ENCODE measurements around the gene NTRK3.

NTRK3 gene

GRCh38 chr15:87977907-87978306, 278.6 kb downstream of the NTRK3 start:
- no peak for DNase-seq (ENCODE audit: low spot score)

- no peak for DNase-seq (ENCODE audit: low spot score)
Measured at GRCh38 chr15:87976552-87976951, 280.0 kb downstream of the NTRK3 start.

GRCh38 chr15:87973501-87974215, 282.9 kb downstream of the NTRK3 start:
- no peak for DNase-seq (ENCODE audit: low spot score)

DNA sequence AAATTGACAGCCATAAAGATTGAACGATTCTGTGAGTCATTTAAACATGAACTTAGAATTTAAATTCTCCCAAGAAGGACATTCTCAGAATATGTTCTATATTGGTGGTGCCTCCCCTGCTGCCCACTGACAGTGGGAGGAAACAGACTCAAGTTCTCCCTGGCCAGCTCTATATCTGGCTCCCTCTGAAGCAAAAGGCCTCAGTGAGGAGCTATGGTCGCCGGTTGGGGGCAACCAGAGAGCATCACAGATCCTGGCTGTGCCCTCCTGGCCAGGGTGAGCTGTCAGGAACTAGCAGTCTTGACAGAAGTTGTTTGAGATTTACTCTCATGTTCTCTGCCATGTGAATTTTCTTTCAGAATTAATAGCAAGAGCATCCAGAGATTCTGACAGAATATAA, 285.5 kb downstream of the NTRK3 start:
- no peak for DNase-seq (ENCODE audit: low spot score)

DNA sequence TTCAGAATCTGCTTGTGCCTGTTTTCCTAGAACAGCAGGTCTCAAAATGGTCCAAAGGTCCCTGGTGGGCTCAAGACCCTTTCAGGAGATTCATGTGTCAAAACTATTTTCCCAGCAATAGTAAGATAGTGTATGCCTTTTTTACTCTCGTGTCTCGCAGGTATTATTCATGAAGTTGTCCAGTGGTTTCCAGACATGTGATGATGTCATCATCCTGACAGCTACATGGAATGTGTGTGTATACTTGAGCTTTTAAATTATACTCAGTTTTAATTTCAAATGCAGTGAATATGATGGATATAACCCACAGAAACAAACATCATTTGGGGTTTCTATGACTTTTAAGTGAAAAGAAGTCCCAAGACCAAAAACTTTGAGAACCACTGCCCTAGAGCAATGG, 288.6 kb downstream of the NTRK3 start:
- DNase-seq (ENCODE audit: low spot score), result no peak

- no peak for DNase-seq (ENCODE audit: low spot score)
Measured at GRCh38 chr15:87965304-87965703, 291.2 kb downstream of the NTRK3 start.

DNA sequence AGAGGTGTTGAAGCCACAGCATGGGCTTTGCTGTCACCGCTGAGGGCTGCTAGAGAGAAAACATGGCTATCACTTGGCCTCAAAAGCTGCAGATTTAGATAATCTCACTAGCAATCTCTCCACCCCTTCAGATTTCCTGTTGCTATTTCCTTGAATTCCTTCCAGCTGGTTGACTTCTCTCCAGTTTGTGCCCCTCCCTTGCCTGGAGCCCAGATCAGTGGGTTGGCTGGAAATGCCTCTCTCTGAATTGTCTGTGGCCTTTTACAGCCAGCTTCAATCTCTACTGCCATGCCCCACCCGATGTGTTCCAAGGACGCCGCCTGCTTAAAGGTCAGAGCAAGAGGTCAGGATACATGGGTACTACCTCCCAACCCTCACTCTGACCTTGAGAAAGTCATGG, 294.1 kb downstream of the NTRK3 start:
- DNase-seq (ENCODE audit: low spot score), result no peak

DNA sequence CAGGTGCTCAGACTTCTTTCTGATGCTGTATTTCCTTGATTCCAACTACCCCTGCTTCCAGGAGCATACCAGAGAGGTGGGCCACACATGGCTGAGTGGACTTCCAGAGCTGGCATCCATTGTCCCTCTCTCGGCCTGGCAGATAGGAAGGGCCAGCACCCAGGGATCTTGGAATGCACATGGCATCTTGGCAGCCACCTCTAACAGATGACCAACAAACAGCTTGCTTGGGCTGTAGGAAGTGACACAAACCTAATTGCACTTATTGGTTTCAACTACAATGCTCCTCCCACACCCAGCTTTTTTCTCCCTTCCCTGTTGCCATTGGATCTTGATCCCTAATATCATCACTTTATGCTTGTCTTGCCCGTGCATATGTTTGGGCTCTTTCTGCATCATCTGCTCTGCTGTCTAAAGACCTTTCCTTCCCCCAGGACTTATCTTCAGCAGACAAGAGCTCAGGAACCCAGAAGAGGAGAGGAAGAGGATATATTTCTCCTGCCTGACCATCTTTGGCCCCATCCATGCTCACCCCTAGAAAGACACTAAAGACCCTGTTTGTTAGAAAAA, 294.6 kb downstream of the NTRK3 start:
- DNase-seq (ENCODE audit: low spot score), result no peak

DNA sequence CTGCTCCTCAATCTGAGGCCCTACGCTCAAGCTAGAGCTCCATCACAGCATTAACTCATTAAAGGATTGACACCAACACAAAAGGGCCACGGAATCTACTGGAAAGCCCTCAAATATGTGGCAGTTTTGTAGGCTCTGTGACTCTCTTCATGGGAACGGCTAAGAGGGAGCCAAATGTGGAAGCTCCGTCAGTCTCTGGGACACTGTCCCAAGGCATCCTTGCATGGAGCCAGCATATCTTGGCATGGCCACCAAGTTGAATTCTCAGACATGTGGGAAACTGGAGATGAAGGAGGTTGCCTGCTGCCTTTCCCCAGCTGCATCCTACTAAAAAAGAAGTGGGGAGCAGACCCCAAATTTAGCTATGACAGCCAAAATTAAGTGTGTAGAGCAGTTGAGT, 296.9 kb downstream of the NTRK3 start:
- DNase-seq (ENCODE audit: low spot score), result no peak

GRCh38 chr15:87959080-87959479, 297.5 kb downstream of the NTRK3 start:
- DNase-seq (ENCODE audit: low spot score), result no peak

DNA sequence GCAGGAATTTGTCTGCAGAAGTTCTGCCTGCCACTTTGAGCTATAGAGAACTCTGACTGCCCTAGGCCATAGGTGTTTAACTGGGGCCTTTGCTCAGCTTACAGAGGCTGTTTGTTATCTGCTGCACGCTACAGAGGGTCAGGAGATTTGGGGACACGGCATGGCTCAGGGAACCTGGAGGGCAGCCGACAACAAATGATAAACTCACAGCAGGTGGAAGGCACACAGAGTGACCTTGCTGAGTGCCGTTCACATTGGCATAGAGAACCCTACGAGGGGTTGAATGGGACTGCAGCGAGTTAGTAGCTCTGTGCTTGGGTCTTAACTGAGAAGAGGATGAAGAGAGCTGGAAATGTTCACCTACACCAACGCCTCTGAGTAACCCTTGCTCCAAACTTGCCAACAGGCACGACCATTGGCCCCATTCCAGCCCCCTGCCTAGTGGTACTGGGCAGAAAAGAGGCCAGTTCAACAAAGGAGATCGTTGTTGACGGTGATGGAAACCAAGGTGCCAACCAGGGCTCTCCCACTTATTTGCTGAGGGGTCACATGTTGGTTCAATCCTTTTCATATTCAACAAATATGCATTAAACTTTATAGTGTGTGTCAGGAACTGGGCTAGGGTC, 301.1 kb downstream of the NTRK3 start:
- DNase-seq (ENCODE audit: low spot score), result no peak

DNA sequence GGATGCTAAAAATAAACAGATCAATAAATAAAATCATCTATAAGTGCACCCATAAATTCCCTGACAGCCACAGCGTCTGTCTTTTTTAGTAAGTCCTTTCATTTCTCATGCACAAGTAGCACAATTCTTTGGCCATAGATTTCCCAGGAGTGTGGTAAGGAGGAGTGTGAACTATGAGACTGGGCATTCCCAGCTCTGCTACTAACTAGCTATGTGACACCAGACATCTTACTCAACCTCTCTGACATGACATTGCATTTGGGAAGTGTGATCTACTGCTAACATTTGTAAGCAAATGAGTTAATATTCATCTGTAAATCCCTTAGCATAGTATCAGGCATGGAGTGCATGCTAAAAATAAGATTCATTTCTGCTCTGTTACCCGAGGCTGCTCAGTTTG, 301.7 kb downstream of the NTRK3 start:
- no peak for DNase-seq (ENCODE audit: low spot score)

- no peak for DNase-seq (ENCODE audit: low spot score)
Measured at GRCh38 chr15:87952736-87953287, 303.7 kb downstream of the NTRK3 start.

DNA sequence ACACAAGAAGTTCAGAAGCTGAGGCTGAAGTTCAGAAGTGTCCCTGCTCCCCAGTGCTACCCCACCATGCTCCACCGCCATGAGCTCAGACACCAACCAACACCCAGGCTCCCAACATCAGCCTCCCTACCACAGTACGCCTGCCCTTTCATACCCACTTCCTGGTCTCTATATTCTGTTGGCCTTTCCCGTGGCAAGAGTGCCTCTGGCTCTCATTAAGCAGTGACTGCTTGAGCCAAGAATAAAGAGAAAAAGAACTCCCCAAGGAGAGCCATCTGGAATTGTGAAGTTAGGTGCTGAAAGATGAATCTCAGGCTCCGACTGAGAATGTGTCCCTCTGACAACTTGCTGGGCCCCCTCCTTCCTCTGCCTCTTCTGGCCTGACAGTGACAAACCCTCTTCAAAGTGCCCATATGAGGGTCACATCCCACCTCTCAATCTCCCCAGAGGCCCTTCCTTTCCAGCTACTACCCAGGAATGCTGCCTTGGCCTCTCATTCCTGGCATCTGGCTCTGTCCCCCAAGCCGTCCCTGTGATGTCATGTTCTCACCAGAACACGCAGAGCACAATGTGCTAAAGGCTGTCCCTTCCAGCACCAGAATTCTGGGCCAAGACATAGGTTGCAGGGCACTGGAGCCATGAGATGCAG, 306.8 kb downstream of the NTRK3 start:
- no peak for DNase-seq (ENCODE audit: low spot score)

DNA sequence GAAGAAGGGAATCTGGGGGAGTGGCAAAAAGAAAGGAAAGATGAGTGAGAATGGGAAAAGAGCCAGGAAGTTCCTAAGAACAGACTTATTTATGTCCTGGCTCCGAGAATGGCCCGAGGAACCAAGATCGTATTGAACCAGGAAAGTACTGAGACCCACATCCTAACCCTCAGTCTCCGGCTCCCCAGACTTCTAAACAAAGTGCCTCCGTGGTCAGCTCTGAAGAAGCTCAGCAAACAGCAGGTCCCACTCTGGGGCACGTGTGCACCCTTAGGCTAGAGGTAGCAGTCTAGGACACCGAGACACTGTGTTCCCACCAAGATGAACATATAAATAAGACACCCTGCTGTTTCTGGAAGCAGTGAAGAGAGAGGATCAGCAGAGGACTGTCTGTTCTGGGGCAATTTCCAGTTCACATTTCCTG, 307.4 kb downstream of the NTRK3 start:
- DNase-seq (ENCODE audit: low spot score), result no peak

GRCh38 chr15:87947560-87947959, 309.0 kb downstream of the NTRK3 start:
- DNase-seq (ENCODE audit: low spot score), result no peak

DNA sequence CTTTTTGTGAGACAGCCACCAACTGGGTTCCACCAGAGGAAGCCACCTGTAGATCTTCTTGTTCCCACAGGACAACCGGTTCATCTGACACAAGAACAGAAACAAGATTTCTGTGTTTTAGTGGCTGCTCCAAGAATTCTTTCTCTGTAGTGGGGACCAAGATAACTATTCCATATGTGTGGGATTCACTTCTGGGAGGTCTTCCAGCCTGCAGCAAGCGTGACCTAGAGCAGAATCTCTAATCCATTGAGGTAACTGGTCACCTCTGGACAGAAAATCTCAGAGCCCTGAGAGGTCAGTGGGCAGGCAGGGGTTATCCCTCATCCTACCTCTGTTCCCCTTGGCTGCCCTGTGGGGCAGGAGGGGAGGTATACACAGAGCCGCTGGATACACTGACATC, 311.3 kb downstream of the NTRK3 start:
- no peak for DNase-seq (ENCODE audit: low spot score)

DNA sequence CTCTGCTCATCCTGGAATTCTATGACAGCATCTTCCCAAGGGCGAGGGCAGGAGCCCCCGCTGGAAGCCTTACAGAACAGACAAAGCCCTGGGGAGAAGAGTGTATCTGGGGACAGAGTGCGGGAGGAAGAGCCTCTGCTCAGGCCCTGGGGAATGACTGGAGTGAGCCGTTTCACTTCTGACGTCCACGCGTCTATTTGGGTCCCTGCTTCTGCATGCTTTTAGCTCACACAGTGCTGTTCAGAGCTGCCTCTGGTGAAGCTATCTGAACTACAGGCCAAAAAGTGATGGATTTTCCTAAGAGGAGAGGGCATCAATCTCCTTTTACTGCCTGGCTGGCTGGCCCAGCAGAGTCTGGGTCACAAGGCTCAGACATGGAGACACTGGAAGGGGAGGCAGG, 311.8 kb downstream of the NTRK3 start:
- no peak for DNase-seq (ENCODE audit: low spot score)

GRCh38 chr15:87944050-87944449, 312.5 kb downstream of the NTRK3 start:
- DNase-seq (ENCODE audit: low spot score), result peak; percentile 34

DNA sequence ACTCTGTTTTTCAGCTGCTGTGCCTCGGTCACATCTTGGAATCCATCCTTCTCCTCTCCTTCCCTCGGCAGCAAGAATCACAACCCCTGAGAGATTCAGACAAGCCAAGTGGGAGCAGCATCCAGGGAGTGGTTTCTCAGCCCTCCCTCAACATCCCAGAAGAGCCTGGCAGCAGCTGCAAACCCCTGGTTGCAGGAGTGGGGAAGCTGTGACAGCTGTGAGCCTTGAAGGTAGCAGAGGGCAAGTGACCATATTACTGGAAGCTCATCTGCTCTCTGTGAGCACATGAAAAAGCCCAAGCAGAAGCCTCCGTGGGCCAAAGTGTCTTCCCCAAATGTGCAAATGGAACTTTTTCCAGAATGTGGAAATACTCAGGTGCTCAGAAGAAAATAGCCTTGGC, 312.9 kb downstream of the NTRK3 start:
- no peak for DNase-seq (ENCODE audit: low spot score)

- DNase-seq (ENCODE audit: low spot score), result no peak
Measured at GRCh38 chr15:87942316-87942715, 314.2 kb downstream of the NTRK3 start.

- no peak for DNase-seq (ENCODE audit: low spot score)
Measured at GRCh38 chr15:87941606-87942005, 314.9 kb downstream of the NTRK3 start.

GRCh38 chr15:87940768-87941167, 315.8 kb downstream of the NTRK3 start:
- DNase-seq (ENCODE audit: low spot score), result no peak
